Astrocyte (in vitro differentiated cells and primary cell): ENCODE data around the gene CMSS1. TPM values are rescaled to one million over a fixed set of nuclear protein-coding genes. Genes with fewer than 3 reads are reported as not detected.

Experiments
- DNase-seq: peaks from one replicate; pipeline ENCODE4 v3.0.0-alpha.2; 2010; ENCODE audit warnings: low read depth
- FAIRE-seq: peaks from 2 replicates; lab custom pipeline; 2011; peaks lifted over from hg19 to GRCh38; lab: Jason Lieb, UNC
- H2AFZ ChIP-seq: 2 replicates; pipeline ENCODE4 v1.6.0; 2012; ENCODE audit warnings: low read depth, low read length, inconsistent platforms
- H3K27ac ChIP-seq: 2 replicates; pipeline ENCODE4 v1.5.1; 2011; ENCODE audit warnings: low read depth, low read length, inconsistent platforms
- H3K27me3 ChIP-seq: 2 replicates; pipeline ENCODE4 v1.6.0; 2011; ENCODE audit warnings: low read length, inconsistent platforms; ENCODE audit not compliant: insufficient read depth
- H3K36me3 ChIP-seq: 2 replicates; pipeline ENCODE4 v1.5.1; 2011; ENCODE audit warnings: low read length, inconsistent platforms; ENCODE audit not compliant: insufficient read depth
- H3K4me1 ChIP-seq: 2 replicates; pipeline ENCODE4 v1.5.1; 2011; ENCODE audit warnings: low read length, inconsistent platforms; ENCODE audit not compliant: insufficient read depth
- H3K4me2 ChIP-seq: 2 replicates; pipeline ENCODE4 v1.6.0; 2012; ENCODE audit warnings: low read length, inconsistent platforms
- H3K4me3 ChIP-seq: 2 replicates; pipeline ENCODE4 v1.5.1; 2011; ENCODE audit warnings: low read depth, mild to moderate bottlenecking, low read length, inconsistent platforms; ENCODE audit not compliant: insufficient read depth
- H3K79me2 ChIP-seq: 2 replicates; pipeline ENCODE4 v1.6.0; 2012; ENCODE audit warnings: mild to moderate bottlenecking, low read length, inconsistent platforms; ENCODE audit not compliant: insufficient read depth
- H3K9ac ChIP-seq: 2 replicates; pipeline ENCODE4 v1.6.0; 2012; ENCODE audit warnings: mild to moderate bottlenecking, low read length, inconsistent platforms
- H3K9me3 ChIP-seq: 2 replicates; pipeline ENCODE4 v1.5.1; 2012; ENCODE audit warnings: low read depth, mild to moderate bottlenecking, low read length, inconsistent platforms; ENCODE audit not compliant: insufficient read depth
- H4K20me1 ChIP-seq: 2 replicates; pipeline ENCODE4 v1.6.0; 2012; ENCODE audit warnings: low read length, inconsistent platforms; ENCODE audit not compliant: insufficient read depth
- H3K27ac Mint-ChIP-seq: one replicate; pipeline ENCODE4 v1.8.0; 2021; ENCODE audit warnings: mild to moderate bottlenecking, mixed read lengths; ENCODE audit not compliant: unreplicated experiment
- H3K27me3 Mint-ChIP-seq: one replicate; pipeline ENCODE4 v1.8.0; 2021; ENCODE audit warnings: low read depth, mixed read lengths; ENCODE audit not compliant: unreplicated experiment
- H3K36me3 Mint-ChIP-seq: one replicate; pipeline ENCODE4 v1.8.0; 2021; ENCODE audit warnings: low read depth, mixed read lengths; ENCODE audit not compliant: unreplicated experiment
- H3K4me1 Mint-ChIP-seq: one replicate; pipeline ENCODE4 v1.8.0; 2021; ENCODE audit warnings: low read depth, mixed read lengths; ENCODE audit not compliant: unreplicated experiment
- H3K4me3 Mint-ChIP-seq: one replicate; pipeline ENCODE4 v1.8.0; 2021; ENCODE audit warnings: mild to moderate bottlenecking, moderate library complexity, mixed read lengths; ENCODE audit not compliant: unreplicated experiment
- H3K9me3 Mint-ChIP-seq: one replicate; pipeline ENCODE4 v1.8.0; 2021; ENCODE audit warnings: mild to moderate bottlenecking, mixed read lengths; ENCODE audit not compliant: unreplicated experiment
- EZH2 ChIP-seq: IDR thresholded peaks from 2 replicates; pipeline ENCODE4 v1.6.1; 2012; ENCODE audit warnings: mild to moderate bottlenecking, low read length, inconsistent platforms; ENCODE audit not compliant: insufficient read depth
- total RNA-seq: library from RNA; stranded (reverse); gene quantifications from 2 replicates; pipeline ENCODE4 v1.2.1, GENCODE V29; 2021
- TF ChIP-seq, protein P1 (sequence below): IDR thresholded peaks from 2 replicates; pipeline ENCODE4 v1.5.1; 2011; ENCODE audit warnings: low read depth, mild to moderate bottlenecking, inconsistent platforms, low read length, moderate library complexity; ENCODE audit not compliant: insufficient read depth

Gene CMSS1
- total RNA-seq, 1 donor from 2014 or later, result 12.5 TPM

DNA sequence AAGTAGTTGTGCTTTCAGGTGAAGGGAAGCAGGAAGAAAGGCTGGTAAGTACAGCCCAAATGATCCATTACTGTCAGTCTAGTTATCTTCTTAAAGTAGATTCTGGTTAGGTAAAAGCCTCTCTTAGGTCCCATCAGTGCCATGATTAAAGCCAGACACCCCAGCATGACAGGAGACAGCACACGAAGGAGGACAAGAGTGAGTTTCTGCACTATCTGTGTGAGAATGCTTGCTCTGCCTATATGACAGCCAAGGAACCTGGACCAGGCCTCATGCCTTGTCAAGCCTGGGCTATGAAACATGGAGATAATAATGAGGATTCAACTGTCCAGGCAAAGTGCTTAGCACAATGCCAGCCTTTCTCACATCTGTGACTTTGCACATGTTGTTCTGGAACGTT is 310.1 kb downstream of the CMSS1 start:
- H3K27ac ChIP-seq, result no peak overlapping the region

DNA sequence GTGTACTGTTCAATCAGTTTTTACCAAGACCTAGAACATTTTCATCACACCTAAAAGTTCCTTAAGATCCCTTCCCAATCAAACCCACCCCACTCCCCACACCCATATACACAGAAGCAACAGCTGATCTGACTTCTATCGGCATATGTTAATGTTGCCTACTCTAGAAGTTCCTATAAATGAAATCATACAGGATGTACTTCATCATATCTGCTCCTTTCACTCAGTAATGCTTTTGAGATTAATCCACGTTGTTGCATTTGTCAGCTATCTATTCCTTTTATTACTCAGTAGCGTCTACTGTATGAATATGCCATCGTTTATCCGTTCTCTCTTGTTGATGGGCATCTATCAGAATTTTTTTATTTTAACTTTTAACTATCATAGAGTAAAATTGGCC is 310.9 kb downstream of the CMSS1 start:
- Histone ChIP-seq H4K20me1 (no peaks in the 10 kb centered on the region), H3K27ac (no peak overlapping the region), H3K4me3 (no peak overlapping the region), H2AFZ (no peak overlapping the region), H3K27me3 (no peaks in the 10 kb centered on the region), H3K4me2 (no peak overlapping the region), H3K4me1 (peaks cover 5% of the 10 kb centered on the region), H3K79me2 (no peaks in the 10 kb centered on the region), H3K36me3 (no peaks in the 10 kb centered on the region), H3K9ac (no peak overlapping the region), H3K9me3 (no peaks in the 10 kb centered on the region)
- Mint-ChIP-seq H3K27ac (no peak overlapping the region), H3K9me3 (no peaks in the 10 kb centered on the region), H3K36me3 (no peaks in the 10 kb centered on the region), H3K27me3 (no peaks in the 10 kb centered on the region), H3K4me3 (no peak overlapping the region), H3K4me1 (peaks cover 3% of the 10 kb centered on the region)
- DNase-seq (no peak), FAIRE-seq (no peak)
- no peak for TF ChIP-seq EZH2
- TF ChIP-seq, protein P1, sequence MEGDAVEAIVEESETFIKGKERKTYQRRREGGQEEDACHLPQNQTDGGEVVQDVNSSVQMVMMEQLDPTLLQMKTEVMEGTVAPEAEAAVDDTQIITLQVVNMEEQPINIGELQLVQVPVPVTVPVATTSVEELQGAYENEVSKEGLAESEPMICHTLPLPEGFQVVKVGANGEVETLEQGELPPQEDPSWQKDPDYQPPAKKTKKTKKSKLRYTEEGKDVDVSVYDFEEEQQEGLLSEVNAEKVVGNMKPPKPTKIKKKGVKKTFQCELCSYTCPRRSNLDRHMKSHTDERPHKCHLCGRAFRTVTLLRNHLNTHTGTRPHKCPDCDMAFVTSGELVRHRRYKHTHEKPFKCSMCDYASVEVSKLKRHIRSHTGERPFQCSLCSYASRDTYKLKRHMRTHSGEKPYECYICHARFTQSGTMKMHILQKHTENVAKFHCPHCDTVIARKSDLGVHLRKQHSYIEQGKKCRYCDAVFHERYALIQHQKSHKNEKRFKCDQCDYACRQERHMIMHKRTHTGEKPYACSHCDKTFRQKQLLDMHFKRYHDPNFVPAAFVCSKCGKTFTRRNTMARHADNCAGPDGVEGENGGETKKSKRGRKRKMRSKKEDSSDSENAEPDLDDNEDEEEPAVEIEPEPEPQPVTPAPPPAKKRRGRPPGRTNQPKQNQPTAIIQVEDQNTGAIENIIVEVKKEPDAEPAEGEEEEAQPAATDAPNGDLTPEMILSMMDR, result no peak

More for the DNA sequence above, 310.1 kb downstream of the CMSS1 start:
- Histone ChIP-seq H3K79me2 (no peaks in the 10 kb centered on the region), H3K4me2 (no peak overlapping the region), H3K4me1 (peaks cover 5% of the 10 kb centered on the region), H4K20me1 (no peaks in the 10 kb centered on the region), H3K36me3 (no peaks in the 10 kb centered on the region), H3K9me3 (no peaks in the 10 kb centered on the region), H3K4me3 (no peak overlapping the region), H2AFZ (no peak overlapping the region), H3K27me3 (no peaks in the 10 kb centered on the region), H3K9ac (no peak overlapping the region)
- FAIRE-seq (no peak), DNase-seq (no peak)
- H3K27me3 Mint-ChIP-seq, result no peaks in the 10 kb centered on the region
- no peak overlapping the region for H3K27ac Mint-ChIP-seq
- H3K9me3 Mint-ChIP-seq, result no peaks in the 10 kb centered on the region
- peaks cover 3% of the 10 kb centered on the region for H3K4me1 Mint-ChIP-seq
- no peak overlapping the region for H3K4me3 Mint-ChIP-seq
- no peak for TF ChIP-seq EZH2
- TF ChIP-seq, protein P1, result no peak
- peaks cover 2% of the 10 kb centered on the region for H3K36me3 Mint-ChIP-seq

DNA sequence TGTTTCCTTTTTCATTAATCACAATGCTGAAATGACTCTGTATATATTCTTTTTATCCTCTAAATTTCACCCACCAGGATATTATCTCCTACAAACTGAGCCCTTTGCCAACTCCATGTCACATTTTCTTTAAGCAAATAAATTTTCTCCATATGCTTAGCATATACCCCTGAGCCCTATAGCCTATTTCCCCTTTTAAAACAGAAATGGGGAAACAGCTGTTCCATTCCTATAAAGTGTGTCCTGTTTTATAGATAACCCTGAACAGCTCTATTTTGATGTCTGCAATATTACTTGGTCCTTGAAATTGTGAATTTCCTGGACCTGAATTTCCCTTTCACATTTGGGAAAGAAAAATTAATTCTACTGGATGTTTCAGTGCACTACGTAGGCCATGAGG is 312.3 kb downstream of the CMSS1 start:
- DNase-seq, result no peak
- no peaks in the 10 kb centered on the region for H3K79me2 ChIP-seq
- no peak overlapping the region for H3K27ac Mint-ChIP-seq
- H3K4me3 Mint-ChIP-seq, result no peak overlapping the region
- peaks cover 3% of the 10 kb centered on the region for H3K4me1 Mint-ChIP-seq
- H3K27me3 ChIP-seq, result no peaks in the 10 kb centered on the region
- H3K36me3 Mint-ChIP-seq, result no peaks in the 10 kb centered on the region
- no peaks in the 10 kb centered on the region for H3K9me3 Mint-ChIP-seq
- no peak overlapping the region for H3K4me3 ChIP-seq
- no peak overlapping the region for H3K4me2 ChIP-seq
- H3K4me1 ChIP-seq, result peaks cover 5% of the 10 kb centered on the region
- no peak for FAIRE-seq
- H3K36me3 ChIP-seq, result no peaks in the 10 kb centered on the region
- no peak overlapping the region for H3K27ac ChIP-seq
- no peak overlapping the region for H2AFZ ChIP-seq
- H4K20me1 ChIP-seq, result no peaks in the 10 kb centered on the region
- H3K27me3 Mint-ChIP-seq, result no peaks in the 10 kb centered on the region
- TF ChIP-seq EZH2, result no peak
- TF ChIP-seq, protein P1, result no peak
- no peaks in the 10 kb centered on the region for H3K9me3 ChIP-seq
- no peak overlapping the region for H3K9ac ChIP-seq
